Stimulated activated CD8-positive, alpha-beta memory T cell treated with anti-CD3 and anti-CD28 coated beads, Interleukin-12 subunit alpha, Interleukin-12 subunit beta, amount 100 ng/mL, for 4 hours (primary cell): ENCODE results near the gene MEX3D.

ENCODE experiments used
- DNase-seq: peaks from one replicate; pipeline ENCODE4 v3.0.0-alpha.2; 2020; ENCODE audit warnings: low read depth

Gene MEX3D

DNA sequence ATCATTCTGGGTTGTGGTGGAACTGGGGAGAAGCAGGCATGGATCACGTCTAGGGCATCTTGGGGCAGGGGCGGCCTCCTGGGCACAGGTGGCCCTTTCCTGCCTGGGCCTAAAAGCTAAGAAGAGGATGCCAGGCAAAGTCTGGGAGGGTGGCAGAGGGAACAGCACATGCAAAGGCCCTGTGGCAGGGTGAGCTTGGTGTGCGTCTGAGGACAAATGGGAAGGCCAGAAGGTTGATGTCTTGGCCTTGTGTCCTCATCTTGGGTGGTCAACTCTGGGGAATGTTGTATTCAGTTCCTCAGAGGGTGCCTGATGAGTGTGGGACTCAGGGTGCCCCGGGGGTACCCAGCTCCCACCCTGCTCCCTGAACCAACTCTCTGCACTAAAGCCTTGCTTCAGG lies 49.7 kb downstream of the MEX3D start:
- DNase-seq: no peak

DNA sequence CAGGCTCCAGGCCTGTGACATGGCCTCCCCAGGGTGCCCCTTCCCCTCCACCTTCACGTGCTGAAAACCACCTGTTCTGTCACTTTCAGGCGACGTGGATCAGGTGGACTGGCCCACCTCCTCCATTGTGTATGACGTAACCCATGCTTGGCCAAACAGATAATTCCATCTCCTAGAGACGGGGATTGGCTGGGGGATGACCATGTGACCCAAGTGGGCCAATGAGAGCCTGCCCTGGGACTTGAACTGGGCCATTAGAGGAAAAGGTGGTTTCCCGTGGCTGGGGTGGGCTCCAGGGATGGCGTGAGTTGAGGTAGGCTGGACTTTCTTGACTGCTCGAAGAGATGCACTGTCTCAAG lies 51.8 kb downstream of the MEX3D start:
- DNase-seq: no peak

DNA sequence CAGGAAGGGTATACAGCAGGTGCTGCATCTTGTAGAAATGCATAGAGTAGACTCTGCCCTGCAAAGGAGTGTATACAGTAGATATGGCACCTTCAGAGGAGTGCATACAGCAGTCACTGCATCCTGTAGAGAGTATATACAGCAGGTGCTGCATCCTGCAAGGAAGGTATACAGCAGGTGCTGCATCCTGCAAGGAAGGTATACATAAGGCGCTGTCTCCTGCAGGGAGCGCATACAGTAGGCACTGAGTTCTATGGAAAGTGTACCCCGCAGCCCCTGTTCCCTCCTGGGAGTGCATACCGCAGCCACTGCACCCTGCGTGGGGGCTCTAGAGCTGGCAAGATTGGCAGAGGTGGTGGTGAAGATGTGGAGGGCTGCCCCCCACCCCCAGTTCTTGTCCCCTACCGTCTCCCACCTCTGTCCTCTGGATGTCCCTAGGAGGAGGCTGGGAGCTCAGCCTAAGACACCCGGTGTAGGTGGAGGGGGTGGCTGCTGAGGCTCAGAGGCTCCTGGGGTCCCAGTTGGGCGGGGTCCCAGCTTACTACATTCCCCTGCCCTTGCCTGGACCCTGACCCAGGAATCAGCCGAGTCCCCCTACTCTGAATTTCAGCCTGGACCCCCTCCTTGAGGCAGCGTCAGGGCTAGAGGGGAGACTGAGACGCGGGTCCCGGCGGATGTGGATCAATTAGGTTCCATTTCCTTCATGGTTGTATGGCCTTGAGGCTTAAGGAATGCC lies 53.0 kb downstream of the MEX3D start:
- DNase-seq: no peak

DNA sequence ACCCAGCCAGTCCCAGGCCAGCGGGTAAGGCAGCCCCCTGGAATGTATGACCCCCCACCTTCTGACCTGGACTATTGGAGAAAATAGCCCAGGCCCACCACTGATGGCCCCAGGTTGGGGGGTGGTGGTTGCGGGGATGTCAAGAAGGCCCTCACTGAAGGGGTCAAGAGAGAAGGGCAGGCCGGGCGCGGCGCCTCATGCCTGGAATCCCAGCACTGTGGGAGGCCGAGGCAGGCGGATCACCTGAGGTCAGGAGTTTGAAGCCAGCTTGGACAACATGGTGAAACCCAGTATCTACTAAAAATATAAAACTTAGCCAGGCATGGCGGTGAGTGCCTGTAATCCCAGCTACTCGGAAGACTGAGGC lies 53.8 kb downstream of the MEX3D start:
- DNase-seq: no peak

DNA sequence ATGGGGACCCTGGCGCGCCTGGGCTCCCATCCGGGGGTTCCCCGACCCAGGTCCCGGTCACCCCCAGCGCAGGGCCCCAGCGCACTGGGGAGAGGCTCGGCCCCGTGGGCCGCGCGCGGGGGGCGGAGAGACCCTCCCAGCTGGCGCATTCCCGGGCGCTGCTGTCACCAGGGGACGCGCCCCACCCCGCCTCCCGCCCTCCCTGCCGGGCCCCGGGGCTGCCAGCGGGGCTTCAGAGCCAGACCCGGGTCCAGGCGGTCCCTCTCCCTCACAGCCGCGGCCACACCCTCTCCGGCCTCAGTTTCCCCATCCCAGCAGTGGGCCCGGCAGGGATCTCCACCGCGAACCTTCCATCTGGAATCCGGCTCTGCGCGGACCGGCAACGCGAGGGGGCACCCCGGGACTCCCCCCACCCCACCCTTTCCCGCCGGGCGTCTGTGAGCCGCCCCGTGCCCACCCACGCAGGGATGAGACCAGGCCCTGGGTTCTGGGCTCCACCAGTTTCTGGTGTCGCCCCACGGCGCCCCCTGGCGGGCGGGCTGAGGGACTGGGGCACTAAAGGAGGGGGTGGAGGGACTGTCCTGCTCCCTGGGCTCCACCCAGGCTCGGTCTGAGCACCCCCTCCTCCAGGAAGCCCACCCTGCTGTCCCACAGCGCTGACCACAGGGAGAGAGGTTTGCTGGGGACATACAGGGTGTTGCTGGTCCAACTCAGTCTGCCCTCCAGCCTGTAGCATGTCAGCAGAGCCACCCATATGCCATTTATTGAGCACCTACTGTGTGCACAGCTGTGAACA lies 54.4 kb downstream of the MEX3D start:
- DNase-seq: peak; percentile 37

DNA sequence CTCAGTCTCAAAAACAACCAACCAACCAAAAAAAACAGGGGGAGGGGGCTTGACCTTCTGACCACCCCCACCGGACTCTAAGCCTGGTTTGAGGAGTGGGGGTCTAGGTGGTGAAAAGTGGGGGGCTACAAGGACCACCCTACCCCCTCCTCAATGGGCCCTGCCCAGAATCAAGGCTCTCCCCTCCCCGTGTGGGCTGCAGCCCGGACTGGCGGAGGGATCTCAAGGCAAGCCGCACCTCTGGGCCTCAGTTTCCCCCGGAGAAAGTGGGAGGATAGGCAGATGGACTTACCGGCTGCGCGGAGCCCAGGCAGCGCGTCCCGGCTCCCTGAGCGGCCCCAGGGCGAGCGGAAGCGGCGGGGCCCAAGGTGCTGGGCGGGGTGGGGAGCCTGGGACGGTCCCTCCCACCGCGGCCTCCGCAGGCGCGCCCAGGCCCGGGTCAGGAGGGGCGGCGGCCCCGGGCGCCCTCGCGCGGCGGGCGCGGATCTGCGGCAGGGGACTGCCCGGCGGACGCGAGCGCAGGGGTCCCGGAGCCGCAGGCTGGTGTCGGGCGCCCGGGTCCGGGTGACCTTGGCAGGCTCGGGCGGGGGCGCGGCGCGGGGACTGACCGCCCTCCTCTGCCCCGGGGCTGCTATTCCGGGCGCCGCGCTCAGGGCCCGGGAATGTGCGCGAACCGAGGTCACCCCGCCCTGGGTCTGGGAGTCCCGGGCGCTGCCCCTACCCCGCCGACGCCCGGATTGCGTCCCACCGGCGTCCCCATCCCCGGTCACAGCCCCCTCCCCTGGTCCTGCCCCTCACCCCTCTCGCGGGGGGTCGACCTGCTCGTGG lies 55.2 kb downstream of the MEX3D start, which contains the start of gene ADAMTSL5:
Gene ADAMTSL5 (minus strand): TSS at position 349 of the 828 bp plus-strand sequence. CDS start 2,076 bp downstream, outside the sequence.
- DNase-seq: peak; percentile 50

DNA sequence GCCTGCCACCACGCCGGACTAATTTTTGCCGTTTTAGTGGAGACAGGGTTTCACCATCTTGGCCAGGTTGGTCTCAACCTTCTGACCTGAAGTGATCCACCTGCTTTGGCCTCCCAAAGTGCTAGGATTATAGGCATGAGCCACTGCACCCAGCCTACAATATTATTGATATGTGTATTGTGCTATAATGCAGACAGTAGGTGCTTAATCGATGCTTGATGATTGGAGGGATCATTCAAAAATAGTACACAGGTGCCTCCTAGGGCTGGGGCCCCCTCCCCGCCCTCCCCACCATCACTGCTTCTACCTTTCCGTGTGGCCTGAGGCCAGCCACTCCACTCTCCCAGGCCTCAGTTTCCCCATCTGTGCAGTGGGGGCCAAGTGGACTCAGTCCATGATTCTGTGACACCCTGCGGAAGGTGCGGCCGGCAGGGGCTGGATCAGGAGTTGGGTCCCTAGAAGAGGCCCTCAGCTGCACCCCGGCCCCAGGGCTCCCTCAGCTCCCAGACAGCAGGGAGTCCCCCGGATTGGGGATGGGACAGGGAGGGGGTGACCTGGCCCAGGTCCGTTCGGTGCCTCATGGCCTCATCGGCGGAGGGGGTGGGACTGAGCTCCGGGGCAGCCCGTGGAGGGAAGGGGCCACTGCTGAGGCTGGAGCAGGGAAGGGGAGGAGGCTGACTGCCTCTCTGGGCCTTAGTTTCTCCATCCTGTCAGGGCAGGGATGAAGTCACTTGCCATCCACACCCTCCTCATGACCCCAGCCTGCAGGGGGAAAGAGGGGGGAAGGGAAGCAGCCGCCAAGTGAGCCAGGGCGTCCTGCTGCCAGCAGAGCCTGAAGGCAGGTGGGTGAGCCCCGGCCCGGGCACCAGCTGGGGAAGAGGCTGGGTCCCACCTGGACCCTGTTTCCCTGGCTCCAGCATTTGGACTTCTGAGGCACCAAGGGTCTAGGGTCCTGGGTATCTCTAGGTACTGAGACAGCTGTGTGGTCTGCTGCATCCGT lies 56.5 kb downstream of the MEX3D start:
- no peak for DNase-seq

DNA sequence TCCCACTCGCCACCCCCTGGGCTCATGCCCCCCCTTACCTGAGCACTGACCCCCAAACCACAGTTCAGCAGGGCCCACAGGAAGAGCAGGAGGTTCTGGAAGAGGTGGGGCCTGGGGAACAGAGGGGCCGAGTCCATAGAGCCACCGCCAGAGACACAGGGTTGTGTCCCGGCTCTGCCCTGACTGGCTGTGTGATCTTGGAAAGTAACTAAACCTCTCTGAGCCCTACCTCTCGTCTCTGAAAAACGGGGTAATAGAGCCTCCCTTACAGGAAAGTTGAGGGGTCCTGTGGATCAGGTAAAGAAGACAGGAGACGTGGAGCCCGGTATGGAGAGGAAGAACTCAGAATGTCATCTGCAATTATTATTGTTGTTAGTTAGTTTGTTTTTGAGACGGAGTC lies 57.3 kb downstream of the MEX3D start:
- DNase-seq: no peak

DNA sequence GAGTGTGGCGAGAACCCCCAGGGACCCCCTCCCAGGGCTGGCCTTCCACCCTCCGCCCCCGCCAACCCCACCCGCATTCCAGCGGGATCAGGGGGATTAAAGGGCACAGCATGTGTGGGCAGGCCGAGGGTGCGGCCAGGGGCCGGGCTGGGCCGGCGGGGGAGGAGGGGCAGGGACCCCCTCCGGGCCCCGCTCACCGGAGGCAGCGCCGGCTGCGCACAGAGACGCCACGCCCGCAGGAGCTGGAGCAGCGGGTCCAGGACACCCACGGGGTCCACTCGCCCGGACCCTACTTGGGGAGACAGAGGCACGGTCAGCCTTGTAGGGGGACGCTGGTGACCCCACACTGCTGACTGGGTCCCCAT lies 57.7 kb downstream of the MEX3D start:
- no peak for DNase-seq

DNA sequence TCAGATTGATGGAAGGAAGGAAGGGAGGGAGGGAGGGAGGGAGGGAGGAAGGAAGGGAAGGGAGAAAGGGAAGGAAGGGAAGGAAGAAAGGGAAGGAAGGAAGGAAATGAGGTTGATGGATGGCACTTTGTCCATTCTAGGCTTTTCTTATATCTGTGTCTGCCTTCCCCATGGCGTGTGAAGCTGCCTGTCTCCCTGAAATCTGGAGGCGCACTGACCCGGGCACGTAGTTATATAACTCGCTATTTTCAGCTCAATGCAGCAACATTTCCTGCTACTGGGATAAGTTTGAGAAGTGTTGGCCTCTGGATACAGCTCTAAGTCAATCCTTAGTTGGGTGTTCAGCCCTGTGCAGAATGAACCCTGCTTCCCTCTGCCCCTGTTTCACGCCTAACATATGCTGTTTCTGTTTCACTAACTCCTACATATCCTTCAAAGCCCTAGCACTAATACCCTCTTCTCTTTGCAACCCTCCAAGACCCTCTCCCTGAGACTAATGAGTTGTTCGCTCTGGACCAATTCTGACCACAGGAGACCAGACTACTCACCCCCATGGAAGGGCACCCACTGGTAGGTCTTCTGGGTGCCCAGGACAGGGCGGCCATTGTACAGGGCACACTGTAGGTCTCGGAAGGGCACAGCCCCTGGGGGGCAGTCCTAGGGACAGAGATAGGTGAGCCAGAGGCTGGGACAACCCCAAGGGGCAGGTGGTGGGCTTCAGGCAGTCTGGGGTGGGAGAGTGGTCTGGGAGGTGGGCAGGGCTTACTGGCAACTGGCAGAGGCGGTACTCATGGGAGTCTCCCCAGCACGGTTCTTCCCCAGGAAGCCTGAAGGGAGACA lies 58.3 kb downstream of the MEX3D start:
- no peak for DNase-seq

DNA sequence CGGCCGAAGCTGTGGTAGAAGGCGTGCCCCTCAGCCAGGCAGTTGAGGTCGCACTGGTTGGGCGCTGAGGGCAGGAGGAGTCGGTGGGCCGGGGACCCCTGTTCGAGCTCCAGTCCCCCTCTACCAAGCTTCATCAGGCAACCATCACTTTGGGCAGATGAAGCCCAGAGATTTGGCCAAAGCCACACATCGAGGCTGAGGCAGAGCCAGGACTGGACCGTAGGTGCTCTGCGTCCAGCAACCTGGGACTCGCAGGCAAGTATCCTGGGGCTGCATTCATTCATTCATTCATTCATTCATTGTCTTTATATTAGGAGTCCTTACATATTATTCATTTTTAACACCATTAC lies 59.6 kb downstream of the MEX3D start:
- no peak for DNase-seq

DNA sequence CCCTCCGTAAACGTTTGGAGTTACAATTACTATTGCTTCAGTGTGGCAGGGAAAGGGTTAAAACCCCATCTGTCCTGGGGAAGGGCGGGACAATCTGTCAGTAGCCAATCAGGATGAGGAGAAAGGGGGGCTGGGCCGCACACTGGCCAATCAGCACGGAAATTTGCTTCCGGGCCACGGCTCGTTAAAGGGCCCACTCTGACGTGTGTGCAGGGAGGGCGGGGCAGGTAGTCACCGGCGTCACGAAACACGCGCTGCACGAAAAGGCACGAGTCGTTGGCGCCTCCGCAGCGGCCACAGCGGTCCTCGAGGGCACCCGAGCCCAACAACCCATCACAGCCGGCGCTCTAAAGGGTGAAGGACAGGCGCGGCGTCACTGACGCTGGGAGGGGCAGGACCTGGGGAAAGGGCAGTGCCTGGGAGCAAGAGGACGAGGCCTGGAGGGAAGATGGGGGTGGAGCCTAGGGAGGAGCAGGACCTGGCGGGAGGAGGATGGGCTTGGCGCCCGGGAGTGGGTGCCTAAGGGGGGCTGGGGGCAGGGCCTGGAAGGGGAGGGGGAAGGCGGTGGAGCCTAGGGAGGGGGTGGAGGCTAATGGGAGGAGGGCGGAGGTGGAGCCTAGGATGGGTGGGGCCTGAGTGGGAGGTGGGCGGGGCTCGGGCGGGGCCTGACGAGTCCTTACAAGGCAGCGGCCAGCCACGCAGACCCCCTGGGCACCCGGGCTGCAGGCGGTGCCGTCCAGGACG lies 60.2 kb downstream of the MEX3D start:
- DNase-seq: peak; percentile 77

DNA sequence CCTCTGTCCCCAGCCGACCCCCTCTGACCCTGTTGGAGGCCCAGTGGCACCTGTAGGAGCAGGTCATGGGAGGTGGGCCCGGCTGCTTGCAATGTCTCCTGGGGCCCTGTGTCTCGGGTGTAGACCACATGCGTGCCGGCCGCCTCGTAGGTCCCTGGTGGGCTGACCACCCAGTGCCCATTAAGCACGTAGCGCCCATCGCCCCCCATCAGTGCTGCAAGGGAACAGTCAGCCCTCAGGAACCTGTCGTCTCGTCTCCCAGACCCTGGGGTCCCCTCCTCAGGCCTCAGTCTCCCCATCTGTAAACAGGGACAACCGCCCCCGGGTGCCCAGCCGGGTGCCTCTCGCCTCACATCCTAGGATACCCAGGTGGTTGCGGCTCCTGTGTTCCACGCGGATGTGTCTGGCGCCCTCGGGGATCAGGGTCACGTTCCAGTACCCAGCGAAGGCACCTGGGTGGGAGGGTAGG lies 60.9 kb downstream of the MEX3D start:
- no peak for DNase-seq

DNA sequence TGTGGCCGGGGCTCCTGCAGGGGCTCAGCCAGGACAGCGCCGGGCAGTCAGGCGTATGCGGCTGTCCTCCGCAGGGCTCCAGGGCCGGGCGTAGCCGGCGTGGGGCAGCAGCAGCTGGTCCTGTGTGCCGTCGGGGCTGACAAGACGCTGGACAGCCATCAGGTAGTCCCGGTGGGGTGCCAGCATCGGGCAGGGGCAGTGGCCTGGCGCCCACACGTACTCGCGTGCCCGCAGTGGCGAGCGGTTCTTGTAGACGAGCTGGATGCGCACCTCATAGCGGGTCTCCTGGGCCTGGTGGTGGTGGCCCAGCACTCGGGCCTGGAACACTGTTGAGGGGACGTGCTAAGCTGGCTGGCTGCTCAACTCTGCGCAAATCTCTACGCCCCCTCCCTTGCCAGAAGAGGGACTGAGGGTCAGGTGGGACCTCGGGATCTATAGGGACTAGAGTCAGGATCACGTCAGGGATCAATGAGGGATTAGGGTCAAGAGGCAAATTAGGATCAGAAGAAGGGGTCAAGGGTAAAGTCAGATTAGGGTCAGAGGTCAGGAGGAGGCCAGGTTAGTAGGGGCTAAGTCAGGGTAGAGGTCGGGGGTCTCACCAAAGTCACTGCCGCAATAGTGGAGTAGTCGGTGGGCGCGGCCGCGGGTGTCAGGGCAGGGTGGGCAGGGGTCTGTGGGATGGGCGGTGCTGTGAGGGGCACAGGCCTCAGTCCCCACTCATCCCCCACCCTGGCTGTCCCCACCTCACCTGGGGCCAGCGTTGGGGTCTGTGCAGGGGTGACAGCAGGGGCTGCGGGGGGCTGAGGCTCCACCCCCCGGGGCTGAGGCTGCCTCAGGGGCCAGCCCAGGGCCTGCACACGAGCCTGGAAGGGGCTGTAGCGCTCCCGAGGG lies 61.9 kb downstream of the MEX3D start:
- DNase-seq: no peak

DNA sequence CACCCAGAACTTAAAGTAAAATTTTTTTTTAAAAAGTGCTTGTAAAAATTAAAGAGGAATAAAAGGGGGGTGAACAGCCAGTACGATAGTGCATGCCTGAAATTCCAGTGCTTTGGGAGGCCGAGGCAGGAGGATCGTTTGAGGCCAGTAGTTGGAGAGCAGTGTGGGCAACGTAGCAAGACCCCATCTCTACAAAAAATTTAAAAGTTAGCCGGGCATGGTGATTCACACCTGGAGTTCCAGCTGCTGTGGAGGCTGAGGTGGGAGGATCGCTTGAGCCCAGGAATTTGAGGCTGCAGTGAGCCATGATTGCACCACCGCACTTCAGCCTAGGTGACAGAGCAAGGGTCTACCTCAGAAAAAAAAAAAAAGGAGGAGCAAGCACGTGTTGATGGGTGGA lies 63.1 kb downstream of the MEX3D start:
- DNase-seq: no peak
